ENCODE data around the gene RBM20.
A peak's percentile ranks its signal among the peaks of the same experiment; 100 is the strongest.
"Not testable (repeated sequence)": the region's sequence is repeated elsewhere in the genome, so short reads cannot be mapped to it uniquely, and the experiment has no call there.

RBM20 gene

DNA sequence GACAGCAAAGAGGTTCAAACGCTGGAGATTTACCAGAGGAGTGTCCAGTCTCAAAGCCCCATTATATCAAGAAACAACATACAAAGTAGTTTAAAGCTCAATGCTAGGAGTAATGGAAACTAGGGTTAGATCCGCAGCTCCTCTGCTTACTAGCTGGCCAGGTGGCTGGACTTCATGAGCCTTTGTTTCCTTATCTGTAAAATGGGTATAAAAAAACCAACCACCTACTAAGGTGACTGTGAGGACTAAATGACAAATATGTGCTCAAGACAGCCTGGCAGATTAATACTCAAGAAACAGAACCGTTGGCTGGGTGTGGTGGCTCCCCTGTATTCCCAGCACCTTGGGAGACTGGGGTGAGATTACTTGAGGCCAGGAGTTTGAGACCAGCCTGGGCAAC lies 5.8 kb upstream of the RBM20 start:
- no peak for TF ChIP-seq ZNF274 (IDR thresholded peaks at IDR 0.05; ENCODE audit: low read depth, low read length)
- no peak for TF ChIP-seq YY1 (IDR thresholded peaks at IDR 0.05; ENCODE audit: insufficient read depth, insufficient read length)
- TF ChIP-seq SUZ12 (IDR thresholded peaks at IDR 0.05; ENCODE audit: extremely low read depth, insufficient read depth, insufficient read length) = no peak

DNA sequence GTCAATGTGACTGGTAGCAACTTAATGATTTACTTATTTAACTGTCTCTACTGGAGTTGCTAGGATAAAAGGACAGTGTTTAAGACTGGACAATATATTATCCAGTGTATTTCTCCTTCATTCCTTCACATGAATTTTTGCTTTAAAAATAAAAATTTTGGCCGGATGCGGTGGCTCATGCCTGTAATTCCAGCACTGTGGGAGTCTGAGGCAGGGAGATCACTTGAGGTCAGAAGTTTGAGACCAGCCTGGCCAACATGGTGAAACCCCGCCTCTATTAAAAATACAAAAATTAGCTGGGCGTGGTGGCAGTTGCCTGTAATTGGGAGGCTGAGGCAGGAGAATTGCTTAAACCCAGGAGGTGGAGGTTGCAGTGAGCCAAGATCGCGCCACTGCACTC lies 5.1 kb upstream of the RBM20 start:
- not testable (repeated sequence) for H3K9ac ChIP-seq (ENCODE audit: insufficient read length, low read depth); H3K9me3 ChIP-seq (ENCODE audit: insufficient read depth, low read length); H3K36me3 ChIP-seq (ENCODE audit: insufficient read depth, insufficient read length, low read length); DNase-seq (ENCODE audit: low read depth, low spot score); H3K4me1 ChIP-seq (ENCODE audit: insufficient read depth, insufficient read length); H3K4me3 ChIP-seq (ENCODE audit: insufficient read length, low read depth)
- H3K27me3 ChIP-seq (ENCODE audit: insufficient read depth, insufficient read length) = peaks cover 24% of the 10 kb centered on the region

More for the DNA sequence above, 5.8 kb upstream of the RBM20 start:
- Histone ChIP-seq H3K27me3 (ENCODE audit: insufficient read depth, insufficient read length) (peaks cover 16% of the 10 kb centered on the region), H3K4me3 (ENCODE audit: insufficient read length, low read depth) (no peak overlapping the region), H3K9ac (ENCODE audit: insufficient read length, low read depth) (no peak overlapping the region), H3K36me3 (ENCODE audit: insufficient read depth, insufficient read length, low read length) (no peaks in the 10 kb centered on the region), H3K4me1 (ENCODE audit: insufficient read depth, insufficient read length) (no peaks in the 10 kb centered on the region), H3K9me3 (ENCODE audit: insufficient read depth, low read length) (no peaks in the 10 kb centered on the region)
- no peak for DNase-seq (ENCODE audit: low read depth, low spot score)

DNA sequence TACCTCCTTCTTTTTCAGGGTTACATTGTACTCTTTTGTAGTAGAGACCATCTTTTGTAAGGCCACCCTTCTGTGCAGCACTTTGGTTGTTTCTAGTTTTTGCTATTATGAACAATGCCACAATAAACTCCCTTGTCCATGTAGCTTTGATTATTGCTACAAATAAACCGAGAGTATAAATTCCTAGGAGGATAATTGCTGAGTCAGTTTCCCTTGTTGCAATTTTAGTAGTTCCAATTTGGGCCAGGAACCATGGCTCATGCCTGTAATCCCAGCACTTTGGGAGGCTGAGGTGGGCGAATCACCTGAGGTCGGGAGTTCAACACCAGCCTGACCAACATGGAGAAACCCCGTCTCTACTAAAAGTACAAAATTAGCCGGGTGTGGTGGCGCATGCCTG lies 4.3 kb upstream of the RBM20 start:
- H3K9me3 ChIP-seq (ENCODE audit: insufficient read depth, low read length); DNase-seq (ENCODE audit: low read depth, low spot score); H3K4me1 ChIP-seq (ENCODE audit: insufficient read depth, insufficient read length); H3K9ac ChIP-seq (ENCODE audit: insufficient read length, low read depth); H3K4me3 ChIP-seq (ENCODE audit: insufficient read length, low read depth); H3K36me3 ChIP-seq (ENCODE audit: insufficient read depth, insufficient read length, low read length): not testable (repeated sequence)
- peaks cover 32% of the 10 kb centered on the region for H3K27me3 ChIP-seq (ENCODE audit: insufficient read depth, insufficient read length)

DNA sequence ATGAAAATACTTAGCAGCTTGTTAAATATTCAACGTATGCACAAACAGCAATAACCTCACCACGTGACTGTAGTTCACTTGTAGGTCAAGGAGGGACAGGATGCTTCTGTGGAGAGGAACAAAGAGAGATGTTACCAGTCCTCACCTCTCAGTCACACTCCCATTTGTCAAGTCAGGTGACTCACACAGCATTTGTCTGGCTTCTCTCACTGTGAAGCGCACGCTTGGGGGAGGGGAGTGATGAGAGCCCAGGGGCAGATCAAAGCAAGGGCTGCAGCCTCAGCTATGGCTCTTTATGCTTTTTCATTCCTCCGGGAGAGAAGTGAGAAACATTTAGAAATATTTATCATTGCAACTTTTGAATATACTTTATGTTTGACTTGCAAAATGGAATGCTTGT lies 2.9 kb upstream of the RBM20 start:
- Histone ChIP-seq H3K4me3 (ENCODE audit: insufficient read length, low read depth) (no peak overlapping the region), H3K36me3 (ENCODE audit: insufficient read depth, insufficient read length, low read length) (no peaks in the 10 kb centered on the region), H3K9me3 (ENCODE audit: insufficient read depth, low read length) (no peaks in the 10 kb centered on the region), H3K9ac (ENCODE audit: insufficient read length, low read depth) (no peak overlapping the region), H3K4me1 (ENCODE audit: insufficient read depth, insufficient read length) (no peaks in the 10 kb centered on the region), H3K27me3 (ENCODE audit: insufficient read depth, insufficient read length) (peaks cover 46% of the 10 kb centered on the region)
- TF ChIP-seq ZNF274 (IDR thresholded peaks at IDR 0.05; ENCODE audit: low read depth, low read length) = no peak
- TF ChIP-seq SUZ12 (IDR thresholded peaks at IDR 0.05; ENCODE audit: extremely low read depth, insufficient read depth, insufficient read length) = no peak
- no peak for TF ChIP-seq YY1 (IDR thresholded peaks at IDR 0.05; ENCODE audit: insufficient read depth, insufficient read length)
- DNase-seq (ENCODE audit: low read depth, low spot score) = peak; percentile 70

DNA sequence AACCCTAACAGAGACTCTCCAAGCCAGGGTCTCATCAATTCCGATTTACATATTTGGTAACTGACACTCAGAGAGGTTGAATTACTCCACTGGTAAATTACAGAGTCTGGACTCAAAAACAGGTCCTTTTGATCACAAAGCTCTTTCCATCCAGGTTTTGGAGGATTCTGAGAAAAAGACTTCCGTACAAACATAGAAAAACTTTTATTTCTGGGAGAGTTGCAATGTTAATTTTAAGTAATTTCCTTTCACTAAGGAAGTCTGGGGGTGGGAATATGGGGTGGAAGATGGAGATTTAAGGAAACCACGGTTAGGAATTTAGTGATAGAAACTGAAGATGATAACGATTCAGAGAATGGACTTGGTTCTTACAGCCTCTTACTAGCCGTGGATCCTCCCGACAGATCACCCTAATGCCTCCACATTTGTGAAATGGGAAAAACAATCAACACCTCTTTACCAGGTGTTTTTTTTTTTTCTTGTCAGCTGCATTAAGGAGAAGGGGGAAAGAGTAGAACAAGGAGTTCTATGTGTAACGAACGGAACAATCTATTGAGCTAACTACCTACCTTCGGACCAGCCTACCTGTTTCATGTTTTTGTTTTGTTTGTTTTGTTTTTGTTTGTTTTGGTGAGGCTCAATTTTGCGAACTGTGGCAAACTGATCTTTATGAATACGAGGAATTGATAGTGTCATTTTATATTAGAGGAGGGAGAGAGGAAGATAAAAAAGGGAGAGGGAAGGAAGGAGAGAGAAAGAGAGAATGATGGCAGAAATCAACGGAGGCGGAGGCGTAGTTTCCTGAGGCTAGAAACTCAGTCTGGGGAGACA lies 1.7 kb upstream of the RBM20 start:
- H3K4me1 ChIP-seq (ENCODE audit: insufficient read depth, insufficient read length) = no peaks in the 10 kb centered on the region
- no peak for TF ChIP-seq YY1 (IDR thresholded peaks at IDR 0.05; ENCODE audit: insufficient read depth, insufficient read length)
- no peak for TF ChIP-seq SUZ12 (IDR thresholded peaks at IDR 0.05; ENCODE audit: extremely low read depth, insufficient read depth, insufficient read length)
- no peak for TF ChIP-seq ZNF274 (IDR thresholded peaks at IDR 0.05; ENCODE audit: low read depth, low read length)

DNA sequence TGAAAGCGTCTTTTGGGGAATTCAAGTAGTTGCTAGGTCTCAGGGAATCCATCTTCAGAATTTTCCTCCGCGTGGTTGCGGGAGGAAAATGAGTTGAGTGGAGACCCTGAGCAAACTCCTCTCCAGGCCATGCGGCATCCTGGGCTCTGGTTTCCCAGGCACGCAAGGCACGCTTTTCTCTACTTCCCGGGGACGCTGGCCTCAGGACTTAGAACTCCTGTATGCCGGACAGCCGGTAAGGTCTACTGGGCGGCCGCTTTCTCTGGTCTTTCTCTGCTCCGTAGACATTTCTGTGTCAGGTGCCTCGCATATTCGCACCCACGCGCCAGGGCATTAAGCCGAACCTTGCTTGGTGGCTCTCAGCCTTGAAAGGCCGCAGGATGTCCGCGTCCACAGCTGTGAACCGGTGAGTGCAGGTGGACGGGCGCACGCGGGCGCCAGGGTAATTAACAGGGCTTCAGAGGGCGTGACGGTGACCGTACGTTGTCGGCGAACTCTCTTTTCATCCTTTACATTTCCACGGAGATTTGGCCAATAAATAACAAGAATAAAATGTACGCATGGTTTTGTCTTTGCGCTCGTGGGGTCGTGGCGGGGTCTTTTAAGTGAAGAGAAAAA lies 992 bp upstream of the RBM20 start:
- TF ChIP-seq YY1 (IDR thresholded peaks at IDR 0.05; ENCODE audit: insufficient read depth, insufficient read length) (no peak), SUZ12 (IDR thresholded peaks at IDR 0.05; ENCODE audit: extremely low read depth, insufficient read depth, insufficient read length) (peak; percentile 82), ZNF274 (IDR thresholded peaks at IDR 0.05; ENCODE audit: low read depth, low read length) (no peak)
- no peaks in the 10 kb centered on the region for H3K4me1 ChIP-seq (ENCODE audit: insufficient read depth, insufficient read length)
- H3K4me3 ChIP-seq (ENCODE audit: insufficient read length, low read depth) = peak overlapping the region; percentile 66
- no peaks in the 10 kb centered on the region for H3K9me3 ChIP-seq (ENCODE audit: insufficient read depth, low read length)
- H3K9ac ChIP-seq (ENCODE audit: insufficient read length, low read depth) = peak overlapping the region; percentile 76
- no peak for DNase-seq (ENCODE audit: low read depth, low spot score)
- peaks cover 50% of the 10 kb centered on the region for H3K27me3 ChIP-seq (ENCODE audit: insufficient read depth, insufficient read length)
- no peaks in the 10 kb centered on the region for H3K36me3 ChIP-seq (ENCODE audit: insufficient read depth, insufficient read length, low read length)

More for the DNA sequence above, 1.7 kb upstream of the RBM20 start:
- Histone ChIP-seq H3K36me3 (ENCODE audit: insufficient read depth, insufficient read length, low read length) (no peaks in the 10 kb centered on the region), H3K9ac (ENCODE audit: insufficient read length, low read depth) (no peak overlapping the region), H3K9me3 (ENCODE audit: insufficient read depth, low read length) (no peaks in the 10 kb centered on the region), H3K4me3 (ENCODE audit: insufficient read length, low read depth) (no peak overlapping the region), H3K27me3 (ENCODE audit: insufficient read depth, insufficient read length) (peaks cover 50% of the 10 kb centered on the region)
- no peak for DNase-seq (ENCODE audit: low read depth, low spot score)

DNA sequence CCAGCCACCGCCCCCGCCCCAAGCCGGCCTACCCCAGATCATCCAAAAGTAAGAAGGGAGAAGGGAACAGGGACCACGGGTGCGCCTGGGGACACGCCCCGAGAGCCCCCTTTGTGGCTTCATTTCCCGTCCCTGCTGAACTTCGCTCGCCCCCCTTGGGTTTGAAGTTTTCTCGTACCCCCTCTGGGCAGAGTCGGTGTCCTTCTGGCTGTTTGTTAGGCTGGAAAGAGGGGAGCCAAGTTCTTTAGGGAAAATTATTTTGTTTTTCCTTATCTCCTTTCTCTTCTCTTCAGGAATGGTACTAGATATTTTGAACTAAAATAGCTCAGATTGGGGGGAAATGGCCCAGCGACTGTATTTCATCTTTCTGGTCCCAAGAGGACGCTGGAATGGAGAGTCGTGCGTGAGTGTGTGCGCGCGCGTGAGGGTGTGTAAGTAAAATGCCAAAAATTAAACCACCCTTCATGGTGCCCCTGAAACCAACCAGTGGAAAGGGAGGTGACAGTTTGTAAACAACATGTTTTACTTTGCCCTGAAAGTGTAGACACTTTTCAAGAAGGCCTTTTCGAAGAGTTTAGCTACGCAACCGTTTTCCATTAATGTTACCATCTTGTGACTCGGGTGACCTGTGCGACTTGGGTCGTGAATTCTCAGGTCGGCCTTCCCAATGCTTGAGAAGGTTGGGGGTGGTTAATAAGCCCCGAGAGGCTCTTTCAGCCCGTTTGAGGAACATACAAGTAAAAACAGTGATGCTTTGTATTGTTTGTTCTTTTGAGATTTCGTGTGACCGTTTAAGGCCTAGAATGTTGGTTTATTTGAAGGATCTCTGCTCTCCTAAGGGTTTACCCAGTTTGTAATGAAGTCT lies 694 bp downstream of the RBM20 start:
- no peaks in the 10 kb centered on the region for H3K36me3 ChIP-seq (ENCODE audit: insufficient read depth, insufficient read length, low read length)
- H3K27me3 ChIP-seq (ENCODE audit: insufficient read depth, insufficient read length) = peaks cover 50% of the 10 kb centered on the region
- peak overlapping the region; percentile 66 for H3K4me3 ChIP-seq (ENCODE audit: insufficient read length, low read depth)
- H3K4me1 ChIP-seq (ENCODE audit: insufficient read depth, insufficient read length) = no peaks in the 10 kb centered on the region
- peak overlapping the region; percentile 67 for H3K9ac ChIP-seq (ENCODE audit: insufficient read length, low read depth)
- H3K9me3 ChIP-seq (ENCODE audit: insufficient read depth, low read length) = no peaks in the 10 kb centered on the region
- no peak for DNase-seq (ENCODE audit: low read depth, low spot score)
- TF ChIP-seq ZNF274 (IDR thresholded peaks at IDR 0.05; ENCODE audit: low read depth, low read length) (no peak), YY1 (IDR thresholded peaks at IDR 0.05; ENCODE audit: insufficient read depth, insufficient read length) (no peak), SUZ12 (IDR thresholded peaks at IDR 0.05; ENCODE audit: extremely low read depth, insufficient read depth, insufficient read length) (no peak)

Data from NT2/D1 (cell line).